Right cardiac atrium (tissue), 5 donors: ENCODE measurements around the gene PTTG2. TPM values are rescaled to one million over a fixed set of nuclear protein-coding genes. Genes with fewer than 3 reads are reported as not detected.

Experiments used
- ATAC-seq, 2 donors: fragments of 200-7000 bp; cut with Tn5 transposase; one replicate each; pipeline versions ENCODE4 v1.8.0 to v1.9.1; 2020; ENCODE audit warnings: moderate library complexity in 2 of 2, mild to moderate bottlenecking in 1 of 2
- DNase-seq, 3 donors: peaks; one replicate each; pipeline ENCODE4 v3.0.0-alpha.2; 2020
- H3K27ac ChIP-seq: one replicate; pipeline ENCODE4 v1.5.1; 2013; ENCODE audit warnings: mild to moderate bottlenecking, low read length, control low read depth, moderate library complexity
- H3K27me3 ChIP-seq: one replicate; pipeline ENCODE4 v1.6.1; 2013; ENCODE audit not compliant: control insufficient read depth, insufficient read depth
- H3K4me1 ChIP-seq: one replicate; pipeline ENCODE4 v1.6.1; 2013; ENCODE audit warnings: low read length; ENCODE audit not compliant: control insufficient read depth, insufficient read depth
- H3K4me3 ChIP-seq: one replicate; pipeline ENCODE4 v1.5.1; 2013; ENCODE audit warnings: low read length, control low read depth
- H3K9me3 ChIP-seq: one replicate; pipeline ENCODE4 v1.6.1; 2013; ENCODE audit warnings: low read length; ENCODE audit not compliant: control insufficient read depth
- WGBS: extraction: QIAGEN DNeasy Blood & Tissue Kit; methylation state at CpG from one replicate; pipeline ENCODE4 v1.1.7; 2013; 5-methylcytosine and 5-hydroxymethylcytosine counted together
- intact Hi-C, 4 donors: fragments of 100-400 bp; cut with DNase I; formaldehyde crosslinking; loops; one replicate each; pipeline versions ENCODE4 v1.11.0 to v1.14.0; 2022 to 2023
- polyA plus RNA-seq: library from polyadenylated mRNA; stranded (reverse); fragments of 200-250 nt; gene quantifications from one replicate; pipeline ENCODE4 v1.2.3, GENCODE V29; 2013
- total RNA-seq, 4 donors: library from RNA; stranded (reverse); fragmentation: NEBNext Ultra II Directional; extraction: Animal tissue kit (Norgen Biotek cat#: 25700); gene quantifications; one replicate each; pipeline ENCODE4 v1.2.1, GENCODE V29; 2021
- donor health status: healthy with polysubstance abuse.
- donor health status: DM: no; HTN: yes; CAD: no.
- donor health status: DM: no; HTN: no; CAD: no.
- donor health status: DM: no; HTN: yes; CAD: no; lungs with severe emphysema.
- donor health status: DM: yes; HTN: yes; CAD: no.

Gene PTTG2
- total and polyA plus RNA-seq, 5 donors: 0.54 to 1.7 (median 1.1) TPM

GRCh38 chr4:37999965-38000364, 39.8 kb downstream of the PTTG2 start:
- H3K4me1 ChIP-seq: peaks cover 11% of the 10 kb centered on the region
- no peak overlapping the region for H3K27ac ChIP-seq
- intact Hi-C loops: no loop called here
- no peak overlapping the region for H3K4me3 ChIP-seq
- no peaks in the 10 kb centered on the region for H3K27me3 ChIP-seq
- no peak for DNase-seq
- ATAC-seq: no peak
- WGBS: 99% methylated on average over 3 of the region's 3 CpGs
- no peaks in the 10 kb centered on the region for H3K9me3 ChIP-seq

GRCh38 chr4:38001927-38002326, 41.7 kb downstream of the PTTG2 start:
- intact Hi-C loops: no loop called here
- H3K4me3 ChIP-seq: no peak overlapping the region
- ATAC-seq (no peak), DNase-seq (no peak)
- H3K27ac ChIP-seq: no peak overlapping the region
- H3K27me3 ChIP-seq: no peaks in the 10 kb centered on the region
- H3K9me3 ChIP-seq: no peaks in the 10 kb centered on the region
- WGBS: 80% methylated on average over 3 of the region's 3 CpGs
- peaks cover 9% of the 10 kb centered on the region for H3K4me1 ChIP-seq

- WGBS: 94% methylated on average over 3 of the region's 3 CpGs
- intact Hi-C loops: no loop called here
- Histone ChIP-seq H3K27ac (no peak overlapping the region), H3K4me1 (peaks cover 10% of the 10 kb centered on the region), H3K9me3 (no peaks in the 10 kb centered on the region), H3K27me3 (no peaks in the 10 kb centered on the region), H3K4me3 (no peak overlapping the region)
- no peak for ATAC-seq
- no peak for DNase-seq
Measured at GRCh38 chr4:38002451-38003071, 42.4 kb downstream of the PTTG2 start.

DNA sequence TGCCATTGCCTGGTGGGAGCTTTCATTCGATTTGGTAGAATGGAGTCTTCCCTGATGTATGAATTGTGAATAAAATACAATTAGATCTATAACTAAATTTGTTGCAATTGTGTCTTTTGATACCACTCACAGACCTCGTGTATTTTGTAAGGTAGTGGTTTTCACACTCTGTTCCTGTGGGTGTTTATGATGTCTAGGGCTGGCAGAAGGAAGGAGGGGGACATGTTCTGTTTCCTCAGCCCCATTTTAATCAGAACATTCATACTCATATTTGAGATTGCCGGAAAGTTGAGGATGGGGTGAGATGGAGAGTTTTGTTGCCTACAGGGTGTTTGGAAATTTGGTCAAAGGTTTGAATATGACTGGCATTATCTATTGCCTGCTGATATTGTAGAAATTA, 42.9 kb downstream of the PTTG2 start:
- Histone ChIP-seq H3K9me3 (no peaks in the 10 kb centered on the region), H3K4me3 (no peak overlapping the region), H3K27ac (no peak overlapping the region), H3K4me1 (peaks cover 13% of the 10 kb centered on the region), H3K27me3 (no peaks in the 10 kb centered on the region)
- WGBS: 79% methylated on average over 3 of the region's 3 CpGs
- ATAC-seq (no peak), DNase-seq (no peak)
- intact Hi-C loops: no loop called here

- Histone ChIP-seq H3K4me1 (peaks cover 13% of the 10 kb centered on the region), H3K9me3 (no peaks in the 10 kb centered on the region), H3K27ac (no peak overlapping the region), H3K4me3 (no peak overlapping the region), H3K27me3 (no peaks in the 10 kb centered on the region)
- no peak for ATAC-seq
- 98% methylated on average over 1 of the region's 1 CpG for WGBS
- no peak for DNase-seq
- intact Hi-C loops: no loop called here
Measured at GRCh38 chr4:38003628-38004027, 43.4 kb downstream of the PTTG2 start.

- intact Hi-C loops: no loop called here
- DNase-seq (no peak), ATAC-seq (no peak)
- Histone ChIP-seq H3K4me3 (no peak overlapping the region), H3K4me1 (peaks cover 13% of the 10 kb centered on the region), H3K9me3 (no peaks in the 10 kb centered on the region), H3K27me3 (no peaks in the 10 kb centered on the region), H3K27ac (no peak overlapping the region)
- WGBS: 65% methylated on average over 3 of the region's 3 CpGs
Measured at GRCh38 chr4:38004062-38004461, 43.9 kb downstream of the PTTG2 start.

DNA sequence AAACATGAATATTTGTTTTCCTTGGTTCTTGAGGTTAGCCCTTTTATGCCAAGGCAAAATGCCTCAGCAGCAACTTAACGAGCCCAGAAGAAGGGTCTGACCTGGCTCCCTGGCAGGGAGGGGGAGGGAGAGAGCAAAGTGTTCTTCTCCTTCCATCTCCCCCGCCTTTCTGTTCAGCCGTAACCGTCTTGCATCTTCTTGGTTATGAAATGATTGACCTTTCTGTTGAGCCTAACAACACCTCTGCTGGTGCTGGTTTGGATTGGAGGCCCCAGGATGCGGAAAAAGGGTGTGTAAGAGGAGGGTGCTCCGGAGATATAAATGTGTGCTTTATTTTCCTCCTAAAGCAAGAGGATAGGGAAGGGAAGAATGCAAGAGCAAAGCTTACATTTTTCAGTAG, 44.7 kb downstream of the PTTG2 start:
- intact Hi-C loops: no loop called here
- Histone ChIP-seq H3K4me3 (no peak overlapping the region), H3K27ac (no peak overlapping the region), H3K9me3 (no peaks in the 10 kb centered on the region), H3K27me3 (no peaks in the 10 kb centered on the region), H3K4me1 (peaks cover 13% of the 10 kb centered on the region)
- WGBS: 80% methylated on average over 6 of the region's 6 CpGs
- DNase-seq (no peak), ATAC-seq (no peak)

- no peaks in the 10 kb centered on the region for H3K9me3 ChIP-seq
- 73% methylated on average over 3 of the region's 3 CpGs for WGBS
- peaks cover 13% of the 10 kb centered on the region for H3K4me1 ChIP-seq
- no peaks in the 10 kb centered on the region for H3K27me3 ChIP-seq
- DNase-seq (no peak), ATAC-seq (peak in 1 of 2 donors; percentile 24)
- H3K27ac ChIP-seq: no peak overlapping the region
- intact Hi-C loops: no loop called here
- no peak overlapping the region for H3K4me3 ChIP-seq
Measured at GRCh38 chr4:38005637-38006036, 45.4 kb downstream of the PTTG2 start.

DNA sequence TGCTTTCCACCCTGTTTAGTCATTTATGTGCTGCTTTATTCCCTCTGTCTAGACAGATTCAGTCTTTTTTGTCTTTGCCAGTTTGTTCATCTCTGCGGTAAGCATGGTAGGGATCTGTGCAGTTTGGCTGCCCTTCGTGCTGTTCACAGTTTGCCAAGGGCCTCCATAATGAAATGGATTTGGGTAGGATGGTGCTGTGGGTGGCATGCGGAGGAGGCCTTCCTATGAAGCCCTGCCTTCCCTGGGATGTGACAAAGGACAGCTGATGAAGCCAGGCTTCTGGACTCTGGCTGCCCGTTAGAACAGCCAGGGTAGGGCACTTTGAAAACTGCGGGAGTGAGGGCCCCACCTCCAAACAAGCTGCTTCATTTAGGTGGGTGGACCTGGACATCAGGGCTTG, 47.4 kb downstream of the PTTG2 start:
- H3K4me1 ChIP-seq: peaks cover 13% of the 10 kb centered on the region
- 78% methylated on average over 5 of the region's 5 CpGs for WGBS
- H3K27me3 ChIP-seq: no peaks in the 10 kb centered on the region
- intact Hi-C loops: no loop called here
- H3K9me3 ChIP-seq: no peaks in the 10 kb centered on the region
- no peak overlapping the region for H3K27ac ChIP-seq
- DNase-seq (no peak), ATAC-seq (no peak)
- H3K4me3 ChIP-seq: no peak overlapping the region

GRCh38 chr4:38008571-38009021, 48.4 kb downstream of the PTTG2 start:
- no peak overlapping the region for H3K27ac ChIP-seq
- no peak overlapping the region for H3K4me3 ChIP-seq
- DNase-seq: no peak
- no peaks in the 10 kb centered on the region for H3K27me3 ChIP-seq
- 96% methylated on average over 3 of the region's 3 CpGs for WGBS
- ATAC-seq: no peak
- no peaks in the 10 kb centered on the region for H3K9me3 ChIP-seq
- intact Hi-C loops: no loop called here
- H3K4me1 ChIP-seq: peaks cover 13% of the 10 kb centered on the region

- Histone ChIP-seq H3K27ac (no peak overlapping the region), H3K4me1 (peaks cover 12% of the 10 kb centered on the region), H3K27me3 (no peaks in the 10 kb centered on the region), H3K4me3 (no peak overlapping the region), H3K9me3 (no peaks in the 10 kb centered on the region)
- ATAC-seq (no peak), DNase-seq (no peak)
- intact Hi-C loops: no loop called here
Measured at GRCh38 chr4:38009421-38009820, 49.2 kb downstream of the PTTG2 start.

- Histone ChIP-seq H3K27me3 (no peaks in the 10 kb centered on the region), H3K4me1 (peaks cover 12% of the 10 kb centered on the region), H3K9me3 (no peaks in the 10 kb centered on the region), H3K27ac (no peak overlapping the region), H3K4me3 (no peak overlapping the region)
- intact Hi-C loops: no loop called here
- 46% methylated on average over 3 of the region's 3 CpGs for WGBS
- DNase-seq (no peak), ATAC-seq (no peak)
Measured at GRCh38 chr4:38009949-38010348, 49.8 kb downstream of the PTTG2 start.
